ENCODE data around the gene PRSS22. TPM values are rescaled to one million over a fixed set of nuclear protein-coding genes. Genes with fewer than 3 reads are reported as not detected.

Gene PRSS22
- total RNA-seq, 6 experiments from 2014 or later: not detected

- Mint-ChIP-seq H3K27me3 (ENCODE audit: insufficient read depth) (peaks cover 4% of the 10 kb centered on the region), H3K27ac (peak overlapping the region; percentile 90), H3K9me3 (no peaks in the 10 kb centered on the region), H3K4me1 (ENCODE audit: low read depth) (peaks cover 15% of the 10 kb centered on the region), H3K4me3 (peak overlapping the region; percentile 95), H3K36me3 (ENCODE audit: low read depth) (no peaks in the 10 kb centered on the region; the same call in 1 of the 2 replicates)
- TF ChIP-seq CTCF (IDR thresholded peaks at IDR 0.05): no peak
- no peak for DNase-seq
Observed at GRCh38 chr16:2883458-2883908, 25.5 kb upstream of the PRSS22 start.

- Mint-ChIP-seq H3K4me3 (peak within 1 kb of the TSS; percentile 95), H3K4me1 (ENCODE audit: low read depth) (peaks cover 15% of the 10 kb centered on the region), H3K27me3 (ENCODE audit: insufficient read depth) (peaks cover 4% of the 10 kb centered on the region), H3K27ac (peak within 1 kb of the TSS; percentile 98), H3K36me3 (ENCODE audit: low read depth) (no peaks in the 10 kb centered on the region; the same call in 1 of the 2 replicates), H3K9me3 (no peaks in the 10 kb centered on the region)
- DNase-seq: peak; percentile 99
- TF ChIP-seq CTCF (IDR thresholded peaks at IDR 0.05): peak; percentile 44
Observed at GRCh38 chr16:2882650-2883457, 24.9 kb upstream of the PRSS22 start, which contains the start of gene FLYWCH2. TSS of gene FLYWCH2 (plus strand) at chr16:2883215. CDS start at chr16:2896450, 13,235 bp downstream.

GRCh38 chr16:2881783-2882649 lies 24.0 kb upstream of the PRSS22 start:
- no peak for DNase-seq
- TF ChIP-seq CTCF (IDR thresholded peaks at IDR 0.05): no peak
- peak overlapping the region; percentile 98 for H3K27ac Mint-ChIP-seq
- H3K36me3 Mint-ChIP-seq (ENCODE audit: low read depth): no peaks in the 10 kb centered on the region; the same call in 1 of the 2 replicates
- no peaks in the 10 kb centered on the region for H3K9me3 Mint-ChIP-seq
- H3K4me1 Mint-ChIP-seq (ENCODE audit: low read depth): peaks cover 15% of the 10 kb centered on the region
- H3K27me3 Mint-ChIP-seq (ENCODE audit: insufficient read depth): peaks cover 4% of the 10 kb centered on the region
- H3K4me3 Mint-ChIP-seq: peak overlapping the region; percentile 95

GRCh38 chr16:2879854-2880508 lies 22.0 kb upstream of the PRSS22 start:
- H3K36me3 Mint-ChIP-seq (ENCODE audit: low read depth): no peaks in the 10 kb centered on the region
- TF ChIP-seq CTCF (IDR thresholded peaks at IDR 0.05): no peak
- H3K4me3 Mint-ChIP-seq: no peak overlapping the region
- DNase-seq: no peak
- H3K4me1 Mint-ChIP-seq (ENCODE audit: low read depth): peaks cover 8% of the 10 kb centered on the region
- H3K27ac Mint-ChIP-seq: no peak overlapping the region
- H3K27me3 Mint-ChIP-seq (ENCODE audit: insufficient read depth): peaks cover 9% of the 10 kb centered on the region
- H3K9me3 Mint-ChIP-seq: no peaks in the 10 kb centered on the region

- DNase-seq: peak; percentile 46
- Mint-ChIP-seq H3K27me3 (ENCODE audit: insufficient read depth) (peaks cover 11% of the 10 kb centered on the region), H3K9me3 (no peaks in the 10 kb centered on the region), H3K4me3 (peak overlapping the region; percentile 15; the same call in 1 of the 2 replicates), H3K36me3 (ENCODE audit: low read depth) (no peaks in the 10 kb centered on the region), H3K4me1 (ENCODE audit: low read depth) (peaks cover 7% of the 10 kb centered on the region; the same call in 1 of the 2 replicates), H3K27ac (no peak overlapping the region)
- TF ChIP-seq CTCF (IDR thresholded peaks at IDR 0.05): peak; percentile 92
Observed at GRCh38 chr16:2874912-2875362, 17.0 kb upstream of the PRSS22 start.

All from HFFc6 (cell line).